ENCODE measurements around the gene FOXR1. TPM values are rescaled to one million over a fixed set of nuclear protein-coding genes. Genes with fewer than 3 reads are reported as not detected.

FOXR1 gene
- total RNA-seq, 1 donor from 2014 or later: not detected

DNA sequence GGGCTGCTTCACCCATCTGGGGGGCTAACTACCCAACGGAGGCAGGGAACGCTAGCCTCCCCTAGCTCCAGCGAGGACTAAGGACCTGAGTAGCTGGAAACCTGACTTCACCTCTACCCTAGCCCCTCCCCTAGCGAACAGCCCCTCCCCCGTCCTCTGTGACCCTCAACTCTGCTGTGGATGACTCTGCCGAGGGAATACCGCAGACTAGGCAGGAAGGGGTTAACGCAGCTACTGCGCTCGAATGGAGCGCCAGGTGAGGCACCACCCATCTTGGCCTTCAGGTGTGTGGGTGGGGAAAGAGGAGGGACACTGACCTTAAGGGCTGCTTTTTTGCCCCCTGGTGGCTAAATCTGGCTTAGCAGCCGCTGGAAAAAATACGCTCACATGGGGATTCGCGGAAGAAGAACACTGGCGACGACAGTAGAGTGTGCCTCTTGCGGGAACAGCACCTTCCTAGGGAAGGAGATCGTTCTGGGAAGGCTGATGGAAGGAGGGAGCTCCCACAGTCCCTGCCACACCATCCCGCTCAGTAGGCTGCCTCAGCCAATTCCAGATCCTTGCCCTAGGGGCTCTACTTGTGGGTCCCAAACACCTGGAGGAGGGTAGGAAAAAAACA, 41.4 kb upstream of the FOXR1 start:
- Mint-ChIP-seq H3K27ac (peak overlapping the region; percentile 81), H3K9me3 (no peaks in the 10 kb centered on the region), H3K4me1 (peaks cover 34% of the 10 kb centered on the region), H3K36me3 (no peaks in the 10 kb centered on the region), H3K4me3 (peak overlapping the region; percentile 97), H3K27me3 (ENCODE audit: insufficient read depth, low read depth) (peaks cover 20% of the 10 kb centered on the region)
- Histone ChIP-seq H3K36me3 (no peaks in the 10 kb centered on the region), H3K9ac (no peak overlapping the region), H3K4me3 (peak overlapping the region; percentile 73), H3K27me3 (peaks cover 9% of the 10 kb centered on the region), H2AFZ (replicated peaks) (no peak overlapping the region), H3K79me2 (ENCODE audit: low read depth) (peaks cover 3% of the 10 kb centered on the region), H3K4me2 (peak overlapping the region; percentile 79), H3K9me3 (ENCODE audit: low read depth) (no peaks in the 10 kb centered on the region), H4K20me1 (ENCODE audit: low read depth) (peaks cover 8% of the 10 kb centered on the region), H3K4me1 (peaks cover 18% of the 10 kb centered on the region), H3F3A (ENCODE audit: low read depth) (peaks cover 27% of the 10 kb centered on the region), H3K27ac (no peak overlapping the region)
- TF ChIP-seq EZH2 (IDR thresholded peaks at IDR 0.05): no peak
- TF ChIP-seq, protein P1, sequence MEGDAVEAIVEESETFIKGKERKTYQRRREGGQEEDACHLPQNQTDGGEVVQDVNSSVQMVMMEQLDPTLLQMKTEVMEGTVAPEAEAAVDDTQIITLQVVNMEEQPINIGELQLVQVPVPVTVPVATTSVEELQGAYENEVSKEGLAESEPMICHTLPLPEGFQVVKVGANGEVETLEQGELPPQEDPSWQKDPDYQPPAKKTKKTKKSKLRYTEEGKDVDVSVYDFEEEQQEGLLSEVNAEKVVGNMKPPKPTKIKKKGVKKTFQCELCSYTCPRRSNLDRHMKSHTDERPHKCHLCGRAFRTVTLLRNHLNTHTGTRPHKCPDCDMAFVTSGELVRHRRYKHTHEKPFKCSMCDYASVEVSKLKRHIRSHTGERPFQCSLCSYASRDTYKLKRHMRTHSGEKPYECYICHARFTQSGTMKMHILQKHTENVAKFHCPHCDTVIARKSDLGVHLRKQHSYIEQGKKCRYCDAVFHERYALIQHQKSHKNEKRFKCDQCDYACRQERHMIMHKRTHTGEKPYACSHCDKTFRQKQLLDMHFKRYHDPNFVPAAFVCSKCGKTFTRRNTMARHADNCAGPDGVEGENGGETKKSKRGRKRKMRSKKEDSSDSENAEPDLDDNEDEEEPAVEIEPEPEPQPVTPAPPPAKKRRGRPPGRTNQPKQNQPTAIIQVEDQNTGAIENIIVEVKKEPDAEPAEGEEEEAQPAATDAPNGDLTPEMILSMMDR (IDR thresholded peaks at IDR 0.05): peak; percentile 95
- DNase-seq (ENCODE audit: low spot score): peak; percentile 86

DNA sequence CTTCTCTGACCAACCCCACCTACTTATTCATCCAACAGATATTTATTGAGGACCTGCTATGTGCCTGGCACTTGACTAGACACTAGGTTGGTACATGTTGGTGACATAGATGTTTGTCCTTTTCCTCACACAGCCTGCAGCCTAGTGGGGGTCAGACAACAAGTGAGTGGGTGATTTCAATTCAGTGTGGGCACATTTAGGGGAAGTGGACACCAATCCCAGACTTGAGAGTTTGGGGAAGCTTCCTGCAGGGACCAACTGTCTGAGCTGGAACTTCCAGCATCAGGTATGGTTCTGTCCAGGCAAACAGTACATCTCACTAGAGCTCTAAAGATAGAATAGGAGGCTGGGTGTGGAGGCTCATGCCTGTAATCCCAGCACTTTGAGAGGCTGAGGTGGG, 40.0 kb upstream of the FOXR1 start:
- Mint-ChIP-seq H3K9me3 (no peaks in the 10 kb centered on the region), H3K27me3 (ENCODE audit: insufficient read depth, low read depth) (peaks cover 16% of the 10 kb centered on the region), H3K27ac (no peak overlapping the region), H3K36me3 (no peaks in the 10 kb centered on the region), H3K4me1 (peaks cover 28% of the 10 kb centered on the region), H3K4me3 (peak overlapping the region; percentile 97)
- Histone ChIP-seq H3K27ac (no peak overlapping the region), H3K9me3 (ENCODE audit: low read depth) (no peaks in the 10 kb centered on the region), H3K4me3 (no peak overlapping the region), H2AFZ (replicated peaks) (no peak overlapping the region), H3K36me3 (no peaks in the 10 kb centered on the region), H3K9ac (no peak overlapping the region), H3K4me2 (no peak overlapping the region), H3K79me2 (ENCODE audit: low read depth) (no peaks in the 10 kb centered on the region), H3K27me3 (peaks cover 9% of the 10 kb centered on the region), H3F3A (ENCODE audit: low read depth) (peaks cover 27% of the 10 kb centered on the region), H3K4me1 (peaks cover 12% of the 10 kb centered on the region), H4K20me1 (ENCODE audit: low read depth) (peaks cover 7% of the 10 kb centered on the region)
- TF ChIP-seq EZH2phosphoT487 (IDR thresholded peaks at IDR 0.05) (no peak), EZH2 (IDR thresholded peaks at IDR 0.05) (no peak)
- TF ChIP-seq, protein P1 (IDR thresholded peaks at IDR 0.05): no peak
- no peak for DNase-seq (ENCODE audit: low spot score)

DNA sequence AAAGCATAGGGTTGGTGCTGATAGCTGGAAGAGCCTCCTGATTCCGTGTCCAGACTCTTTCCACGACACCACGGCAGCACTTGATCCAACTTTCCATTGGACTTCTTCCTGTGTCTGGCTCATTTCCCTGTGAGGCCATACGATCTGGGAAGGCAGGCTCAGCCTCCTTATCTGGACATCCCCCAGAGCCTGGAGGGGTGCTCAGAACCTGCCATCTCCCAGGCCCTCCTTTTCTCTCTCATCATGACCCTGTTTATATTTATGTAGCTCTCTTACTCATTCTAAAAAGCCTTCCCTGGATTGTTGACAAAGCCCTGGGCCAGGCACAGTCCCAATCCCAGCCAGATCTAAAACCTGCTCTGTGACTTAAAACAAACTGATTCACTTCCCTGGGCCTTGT, 38.1 kb upstream of the FOXR1 start:
- Histone ChIP-seq H3K27me3 (peaks cover 9% of the 10 kb centered on the region), H3K27ac (no peak overlapping the region), H3K9ac (no peak overlapping the region), H3K4me2 (no peak overlapping the region), H3K9me3 (ENCODE audit: low read depth) (no peaks in the 10 kb centered on the region), H3K4me1 (peaks cover 7% of the 10 kb centered on the region), H4K20me1 (ENCODE audit: low read depth) (peaks cover 7% of the 10 kb centered on the region), H3K79me2 (ENCODE audit: low read depth) (no peaks in the 10 kb centered on the region), H3K4me3 (no peak overlapping the region), H2AFZ (replicated peaks) (no peak overlapping the region), H3F3A (ENCODE audit: low read depth) (peaks cover 15% of the 10 kb centered on the region), H3K36me3 (no peaks in the 10 kb centered on the region)
- H3K27me3 Mint-ChIP-seq (ENCODE audit: insufficient read depth, low read depth): peaks cover 9% of the 10 kb centered on the region
- H3K9me3 Mint-ChIP-seq: no peaks in the 10 kb centered on the region
- DNase-seq (ENCODE audit: low spot score): no peak
- TF ChIP-seq EZH2 (IDR thresholded peaks at IDR 0.05) (no peak), EZH2phosphoT487 (IDR thresholded peaks at IDR 0.05) (no peak)
- TF ChIP-seq, protein P1 (IDR thresholded peaks at IDR 0.05): no peak
- H3K4me3 Mint-ChIP-seq: no peak overlapping the region
- H3K4me1 Mint-ChIP-seq: peaks cover 13% of the 10 kb centered on the region
- no peak overlapping the region for H3K27ac Mint-ChIP-seq
- H3K36me3 Mint-ChIP-seq: no peaks in the 10 kb centered on the region
